Measurements from ENCODE around the gene CTNND1.

Gene CTNND1

DNA sequence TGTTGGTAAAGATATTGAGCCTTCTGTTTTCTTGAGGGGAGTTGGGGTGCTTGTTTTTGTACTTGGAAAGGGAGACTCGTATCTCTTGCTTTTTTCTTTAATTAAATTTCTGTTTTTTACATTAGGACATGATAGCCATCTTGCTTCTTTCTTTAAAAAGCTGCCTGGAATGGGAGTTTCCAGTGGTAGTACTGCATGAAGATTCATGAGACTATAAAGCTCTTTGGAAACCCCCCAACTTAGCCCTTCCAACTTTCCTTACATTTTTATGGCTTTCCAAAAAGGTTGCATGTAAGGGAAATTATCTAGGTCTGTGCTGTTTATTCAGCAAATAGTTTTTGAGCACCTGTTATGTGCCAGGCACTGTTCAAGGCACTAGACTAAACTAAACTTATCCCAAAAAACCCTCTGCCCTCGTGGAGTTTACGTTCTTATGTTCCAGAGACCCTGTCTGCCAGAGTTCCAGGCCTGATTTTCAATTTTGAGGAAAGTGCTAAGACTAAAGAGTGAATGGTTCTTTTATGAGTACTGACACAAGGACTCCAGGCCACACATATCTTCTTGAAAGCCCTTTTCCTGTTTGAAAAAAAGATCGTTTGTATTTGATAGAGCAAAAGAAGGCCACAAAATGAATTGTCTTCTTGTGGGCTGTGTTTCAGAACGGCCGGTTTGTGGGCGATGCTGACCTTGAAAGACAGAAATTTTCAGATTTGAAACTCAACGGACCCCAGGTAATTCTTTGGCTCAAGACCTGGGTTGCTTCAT is 31.9 kb downstream of the CTNND1 start:
- no peaks in the 10 kb centered on the region for H3K27me3 ChIP-seq (ENCODE audit: control insufficient read depth in 1 of 2, insufficient read depth in 2 of 2, low read length in 2 of 2)
- no peak overlapping the region for H3K9ac ChIP-seq (ENCODE audit: low read length)
- no peak overlapping the region for H3K4me3 ChIP-seq (ENCODE audit: low read depth in 1 of 2, low read length in 2 of 2)
- H3K36me3 ChIP-seq (ENCODE audit: insufficient read depth, low read length): peaks cover 20% of the 10 kb centered on the region
- H3K4me1 ChIP-seq (ENCODE audit: insufficient read depth, low read length): peaks cover 55% of the 10 kb centered on the region
- no peak overlapping the region for H3K27ac ChIP-seq (ENCODE audit: low read depth, low read length)
- no peaks in the 10 kb centered on the region for H3K9me3 ChIP-seq (ENCODE audit: low read length)

DNA sequence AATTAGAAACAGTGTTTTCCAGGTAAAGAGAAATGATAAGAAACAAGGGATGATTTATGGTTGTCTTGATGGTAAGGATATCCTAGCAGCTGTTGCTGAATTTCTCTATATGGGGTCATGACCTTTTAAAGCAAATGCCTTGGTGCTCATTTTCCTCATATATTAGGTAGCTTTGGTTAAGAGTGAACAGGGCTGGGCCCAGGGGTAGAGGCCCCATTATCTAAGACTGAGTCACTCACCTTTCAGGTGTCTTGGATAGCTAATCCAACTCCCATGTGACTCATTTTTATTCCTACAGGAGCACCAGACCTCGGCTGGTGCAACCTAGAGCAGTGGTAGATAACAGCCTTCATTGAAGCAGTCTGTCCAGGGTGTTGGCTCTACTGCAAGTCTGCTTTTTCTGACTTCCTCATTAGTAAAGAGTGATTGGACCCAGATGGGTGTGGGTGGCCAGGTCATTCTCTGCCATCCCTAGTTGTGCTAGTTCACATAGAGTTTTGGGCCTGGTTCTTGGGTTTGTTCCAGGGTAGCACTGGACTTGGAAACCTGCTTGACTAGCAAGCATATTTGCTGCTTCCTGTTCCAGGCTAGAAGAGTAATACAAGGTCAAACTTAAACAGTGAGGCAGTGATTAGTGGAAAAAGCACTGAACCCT is 37.4 kb downstream of the CTNND1 start:
- no peak overlapping the region for H3K27ac ChIP-seq (ENCODE audit: low read depth, low read length)
- H3K4me1 ChIP-seq (ENCODE audit: insufficient read depth, low read length): peaks cover 32% of the 10 kb centered on the region
- H3K27me3 ChIP-seq (ENCODE audit: control insufficient read depth in 1 of 2, insufficient read depth in 2 of 2, low read length in 2 of 2): no peaks in the 10 kb centered on the region
- no peaks in the 10 kb centered on the region for H3K9me3 ChIP-seq (ENCODE audit: low read length)
- no peak overlapping the region for H3K4me3 ChIP-seq (ENCODE audit: low read depth in 1 of 2, low read length in 2 of 2)
- H3K36me3 ChIP-seq (ENCODE audit: insufficient read depth, low read length): peaks cover 40% of the 10 kb centered on the region
- H3K9ac ChIP-seq (ENCODE audit: low read length): no peak overlapping the region

DNA sequence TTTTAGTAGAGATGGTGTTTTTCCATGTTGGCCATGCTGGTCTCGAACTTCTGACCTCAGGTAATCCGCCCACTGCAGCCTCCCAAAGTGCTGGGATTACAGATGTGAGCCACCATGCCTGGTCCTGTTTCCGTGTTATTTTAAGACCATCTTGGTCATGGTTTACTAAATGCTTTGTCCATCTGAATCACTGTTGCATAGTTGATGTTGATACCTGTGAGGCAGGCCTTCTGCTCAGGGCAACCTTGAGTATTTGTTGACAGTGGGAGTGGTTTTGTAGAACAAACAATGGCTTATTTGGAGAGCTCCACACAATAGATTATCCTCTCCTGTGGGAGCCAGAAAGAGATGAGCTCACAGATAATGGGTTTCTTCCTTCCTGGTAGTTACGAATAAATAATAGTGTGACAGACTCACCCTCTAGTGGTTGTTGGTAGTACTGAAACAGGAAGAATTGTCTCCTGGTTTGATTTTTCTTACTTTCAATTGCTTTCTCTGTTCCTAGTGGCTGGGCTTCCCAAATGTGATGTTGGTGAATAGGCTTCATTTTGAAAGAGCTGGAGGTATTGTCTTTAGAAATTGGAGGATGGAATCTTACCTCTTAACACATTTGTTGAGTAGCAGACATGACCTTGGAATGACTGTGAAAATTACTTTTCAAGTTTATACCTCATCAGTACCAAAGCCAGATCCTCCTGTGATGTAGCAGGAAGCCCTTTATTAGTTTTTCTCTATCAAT is 39.0 kb downstream of the CTNND1 start:
- no peak overlapping the region for H3K4me3 ChIP-seq (ENCODE audit: low read depth in 1 of 2, low read length in 2 of 2)
- peaks cover 51% of the 10 kb centered on the region for H3K36me3 ChIP-seq (ENCODE audit: insufficient read depth, low read length)
- no peak overlapping the region for H3K9ac ChIP-seq (ENCODE audit: low read length)
- peak overlapping the region; percentile 37 for H3K27ac ChIP-seq (ENCODE audit: low read depth, low read length)
- no peaks in the 10 kb centered on the region for H3K9me3 ChIP-seq (ENCODE audit: low read length)
- H3K4me1 ChIP-seq (ENCODE audit: insufficient read depth, low read length): peaks cover 28% of the 10 kb centered on the region
- H3K27me3 ChIP-seq (ENCODE audit: control insufficient read depth in 1 of 2, insufficient read depth in 2 of 2, low read length in 2 of 2): no peaks in the 10 kb centered on the region

- peaks cover 53% of the 10 kb centered on the region for H3K36me3 ChIP-seq (ENCODE audit: insufficient read depth, low read length)
- no peak overlapping the region for H3K27ac ChIP-seq (ENCODE audit: low read depth, low read length)
- H3K9me3 ChIP-seq (ENCODE audit: low read length): no peaks in the 10 kb centered on the region
- H3K4me1 ChIP-seq (ENCODE audit: insufficient read depth, low read length): peaks cover 28% of the 10 kb centered on the region
- no peaks in the 10 kb centered on the region for H3K27me3 ChIP-seq (ENCODE audit: control insufficient read depth in 1 of 2, insufficient read depth in 2 of 2, low read length in 2 of 2)
- H3K4me3 ChIP-seq (ENCODE audit: low read depth in 1 of 2, low read length in 2 of 2): no peak overlapping the region
- no peak overlapping the region for H3K9ac ChIP-seq (ENCODE audit: low read length)
Measured at GRCh38 chr11:57801183-57801485, 39.5 kb downstream of the CTNND1 start.

GRCh38 chr11:57802411-57802810 is 40.8 kb downstream of the CTNND1 start:
- H3K4me3 ChIP-seq (ENCODE audit: low read depth in 1 of 2, low read length in 2 of 2): no peak overlapping the region
- H3K27me3 ChIP-seq (ENCODE audit: control insufficient read depth in 1 of 2, insufficient read depth in 2 of 2, low read length in 2 of 2): no peaks in the 10 kb centered on the region
- no peak overlapping the region for H3K27ac ChIP-seq (ENCODE audit: low read depth, low read length)
- H3K36me3 ChIP-seq (ENCODE audit: insufficient read depth, low read length): peaks cover 56% of the 10 kb centered on the region
- H3K9me3 ChIP-seq (ENCODE audit: low read length): no peaks in the 10 kb centered on the region
- no peak overlapping the region for H3K9ac ChIP-seq (ENCODE audit: low read length)
- peaks cover 28% of the 10 kb centered on the region for H3K4me1 ChIP-seq (ENCODE audit: insufficient read depth, low read length)

DNA sequence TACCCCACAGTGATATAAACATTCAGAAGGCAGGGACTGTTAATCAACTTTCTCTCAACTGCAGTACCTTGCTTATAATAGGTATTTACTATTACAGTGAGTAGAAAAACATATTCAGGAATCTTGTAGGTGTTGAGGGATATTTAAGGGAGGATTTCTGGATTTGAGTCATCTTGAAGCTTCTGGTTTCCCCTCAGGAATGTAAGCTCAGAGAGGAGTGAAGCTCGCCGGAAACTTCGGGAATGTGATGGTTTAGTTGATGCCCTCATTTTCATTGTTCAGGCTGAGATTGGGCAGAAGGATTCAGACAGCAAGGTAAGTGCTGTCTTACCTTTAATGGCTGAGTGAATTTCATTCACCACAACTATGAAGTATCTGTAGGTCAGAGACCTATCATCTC is 42.9 kb downstream of the CTNND1 start:
- no peak overlapping the region for H3K27ac ChIP-seq (ENCODE audit: low read depth, low read length)
- H3K4me1 ChIP-seq (ENCODE audit: insufficient read depth, low read length): peaks cover 15% of the 10 kb centered on the region
- H3K9me3 ChIP-seq (ENCODE audit: low read length): no peaks in the 10 kb centered on the region
- H3K9ac ChIP-seq (ENCODE audit: low read length): no peak overlapping the region
- peaks cover 73% of the 10 kb centered on the region for H3K36me3 ChIP-seq (ENCODE audit: insufficient read depth, low read length)
- no peak overlapping the region for H3K4me3 ChIP-seq (ENCODE audit: low read depth in 1 of 2, low read length in 2 of 2)
- H3K27me3 ChIP-seq (ENCODE audit: control insufficient read depth in 1 of 2, insufficient read depth in 2 of 2, low read length in 2 of 2): no peaks in the 10 kb centered on the region

DNA sequence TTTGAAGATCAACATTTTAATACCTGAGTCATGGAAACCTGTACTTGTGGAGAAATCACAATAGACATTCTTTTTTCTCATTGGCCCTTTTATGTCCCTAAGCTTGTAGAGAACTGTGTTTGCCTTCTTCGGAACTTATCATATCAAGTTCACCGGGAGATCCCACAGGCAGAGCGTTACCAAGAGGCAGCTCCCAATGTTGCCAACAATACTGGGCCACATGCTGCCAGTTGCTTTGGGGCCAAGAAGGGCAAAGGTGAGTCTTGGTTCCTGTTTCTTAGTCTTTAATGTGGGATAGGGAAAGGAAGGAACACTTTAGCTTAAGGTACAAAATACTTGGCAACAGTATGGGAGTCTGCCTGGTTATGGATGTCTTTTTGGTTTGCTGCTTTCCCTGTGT is 44.2 kb downstream of the CTNND1 start:
- H3K27me3 ChIP-seq (ENCODE audit: control insufficient read depth in 1 of 2, insufficient read depth in 2 of 2, low read length in 2 of 2): no peaks in the 10 kb centered on the region
- H3K9me3 ChIP-seq (ENCODE audit: low read length): no peaks in the 10 kb centered on the region
- no peak overlapping the region for H3K4me3 ChIP-seq (ENCODE audit: low read depth in 1 of 2, low read length in 2 of 2)
- peaks cover 8% of the 10 kb centered on the region for H3K4me1 ChIP-seq (ENCODE audit: insufficient read depth, low read length)
- H3K36me3 ChIP-seq (ENCODE audit: insufficient read depth, low read length): peaks cover 86% of the 10 kb centered on the region
- no peak overlapping the region for H3K27ac ChIP-seq (ENCODE audit: low read depth, low read length)
- H3K9ac ChIP-seq (ENCODE audit: low read length): no peak overlapping the region

- no peak overlapping the region for H3K27ac ChIP-seq (ENCODE audit: low read depth, low read length)
- no peak overlapping the region for H3K4me3 ChIP-seq (ENCODE audit: low read depth in 1 of 2, low read length in 2 of 2)
- H3K9ac ChIP-seq (ENCODE audit: low read length): no peak overlapping the region
- no peaks in the 10 kb centered on the region for H3K27me3 ChIP-seq (ENCODE audit: control insufficient read depth in 1 of 2, insufficient read depth in 2 of 2, low read length in 2 of 2)
- H3K4me1 ChIP-seq (ENCODE audit: insufficient read depth, low read length): no peaks in the 10 kb centered on the region
- H3K36me3 ChIP-seq (ENCODE audit: insufficient read depth, low read length): peaks cover 94% of the 10 kb centered on the region
- H3K9me3 ChIP-seq (ENCODE audit: low read length): no peaks in the 10 kb centered on the region
Measured at GRCh38 chr11:57812634-57813033, 51.0 kb downstream of the CTNND1 start.

GRCh38 chr11:57815476-57815875 is 53.9 kb downstream of the CTNND1 start:
- Histone ChIP-seq H3K4me1 (ENCODE audit: insufficient read depth, low read length) (no peaks in the 10 kb centered on the region), H3K9me3 (ENCODE audit: low read length) (no peaks in the 10 kb centered on the region), H3K4me3 (ENCODE audit: low read depth in 1 of 2, low read length in 2 of 2) (no peak overlapping the region), H3K27ac (ENCODE audit: low read depth, low read length) (no peak overlapping the region), H3K9ac (ENCODE audit: low read length) (no peak overlapping the region), H3K27me3 (ENCODE audit: control insufficient read depth in 1 of 2, insufficient read depth in 2 of 2, low read length in 2 of 2) (no peaks in the 10 kb centered on the region), H3K36me3 (ENCODE audit: insufficient read depth, low read length) (peaks cover 73% of the 10 kb centered on the region)

DNA sequence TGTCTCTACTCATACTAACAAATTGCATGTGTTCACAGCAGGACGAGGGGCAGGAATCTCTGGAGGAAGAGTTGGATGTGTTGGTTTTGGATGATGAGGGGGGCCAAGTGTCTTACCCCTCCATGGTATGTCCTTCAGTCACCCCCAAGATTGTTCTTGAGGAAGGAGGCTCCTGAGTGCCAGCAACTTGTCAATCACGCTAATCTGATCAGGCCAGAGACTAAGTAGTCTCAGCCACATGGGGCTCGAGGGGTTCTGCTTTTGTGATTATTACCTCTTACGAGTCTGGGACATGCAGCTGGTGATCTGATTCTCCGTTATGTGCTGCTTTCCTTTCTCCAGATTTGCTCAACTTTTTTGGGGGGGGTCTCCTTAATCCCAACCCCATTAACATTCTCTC is 54.3 kb downstream of the CTNND1 start:
- Histone ChIP-seq H3K9me3 (ENCODE audit: low read length) (no peaks in the 10 kb centered on the region), H3K27me3 (ENCODE audit: control insufficient read depth in 1 of 2, insufficient read depth in 2 of 2, low read length in 2 of 2) (no peaks in the 10 kb centered on the region), H3K27ac (ENCODE audit: low read depth, low read length) (no peak overlapping the region), H3K36me3 (ENCODE audit: insufficient read depth, low read length) (peaks cover 69% of the 10 kb centered on the region), H3K4me1 (ENCODE audit: insufficient read depth, low read length) (no peaks in the 10 kb centered on the region), H3K9ac (ENCODE audit: low read length) (no peak overlapping the region), H3K4me3 (ENCODE audit: low read depth in 1 of 2, low read length in 2 of 2) (no peak overlapping the region)

GRCh38 chr11:57818812-57819211 is 57.2 kb downstream of the CTNND1 start:
- Histone ChIP-seq H3K4me1 (ENCODE audit: insufficient read depth, low read length) (no peaks in the 10 kb centered on the region), H3K9ac (ENCODE audit: low read length) (no peak overlapping the region), H3K27ac (ENCODE audit: low read depth, low read length) (no peak overlapping the region), H3K27me3 (ENCODE audit: control insufficient read depth in 1 of 2, insufficient read depth in 2 of 2, low read length in 2 of 2) (no peaks in the 10 kb centered on the region), H3K9me3 (ENCODE audit: low read length) (no peaks in the 10 kb centered on the region), H3K4me3 (ENCODE audit: low read depth in 1 of 2, low read length in 2 of 2) (no peak overlapping the region), H3K36me3 (ENCODE audit: insufficient read depth, low read length) (peaks cover 42% of the 10 kb centered on the region)

Measured in muscle layer of colon (tissue), 2 donors.